Parathyroid adenoma (tissue), 2 donors: Measurements from ENCODE around the gene NBAS.

Experiments
- H2AFZ ChIP-seq: fragments of 300-600 bp; sonication (generic); one replicate; pipeline ENCODE4 v1.7.0; 2017; ENCODE audit warnings: antibody characterized with exemption, mild to moderate bottlenecking
- H3K27ac ChIP-seq: fragments of 300-600 bp; sonication (generic); one replicate; pipeline ENCODE4 v1.7.0; 2017
- H3K27me3 ChIP-seq: fragments of 300-600 bp; sonication (generic); one replicate; pipeline ENCODE4 v1.7.0; 2017; ENCODE audit warnings: low read length; ENCODE audit not compliant: control insufficient read depth, insufficient read depth
- H3K36me3 ChIP-seq: fragments of 300-600 bp; sonication (generic); one replicate; pipeline ENCODE4 v1.7.0; 2017; ENCODE audit warnings: low read length; ENCODE audit not compliant: control insufficient read depth, insufficient read depth
- H3K4me1 ChIP-seq: fragments of 300-600 bp; sonication (generic); one replicate; pipeline ENCODE4 v1.7.0; 2017; ENCODE audit warnings: control low read depth
- H3K4me2 ChIP-seq: fragments of 300-600 bp; sonication (generic); one replicate; pipeline ENCODE4 v1.7.0; 2017; ENCODE audit warnings: low read length
- H3K4me3 ChIP-seq: fragments of 300-600 bp; sonication (generic); one replicate; pipeline ENCODE4 v1.7.0; 2017; ENCODE audit warnings: low read depth, low read length
- H3K79me2 ChIP-seq: fragments of 300-600 bp; sonication (generic); one replicate; pipeline ENCODE4 v1.7.0; 2017; ENCODE audit warnings: control low read depth
- H3K9ac ChIP-seq: fragments of 300-600 bp; sonication (generic); one replicate; pipeline ENCODE4 v1.7.0; 2017; ENCODE audit warnings: mild to moderate bottlenecking
- H3K9me3 ChIP-seq: fragments of 300-600 bp; sonication (generic); one replicate; pipeline ENCODE4 v1.7.0; 2017; ENCODE audit warnings: low read length; ENCODE audit not compliant: control insufficient read depth
- TF ChIP-seq, protein P1 (sequence below): fragments of 300-600 bp; sonication (generic); IDR thresholded peaks from one replicate; pipeline ENCODE4 v1.7.0; 2017; ENCODE audit warnings: antibody characterized with exemption, mild to moderate bottlenecking
- donor health status: primary hyperparathyroidism.

The NBAS gene

GRCh38 chr2:15400240-15400826, 160.8 kb downstream of the NBAS start:
- no peaks in the 10 kb centered on the region for H3K79me2 ChIP-seq
- TF ChIP-seq, protein P1, sequence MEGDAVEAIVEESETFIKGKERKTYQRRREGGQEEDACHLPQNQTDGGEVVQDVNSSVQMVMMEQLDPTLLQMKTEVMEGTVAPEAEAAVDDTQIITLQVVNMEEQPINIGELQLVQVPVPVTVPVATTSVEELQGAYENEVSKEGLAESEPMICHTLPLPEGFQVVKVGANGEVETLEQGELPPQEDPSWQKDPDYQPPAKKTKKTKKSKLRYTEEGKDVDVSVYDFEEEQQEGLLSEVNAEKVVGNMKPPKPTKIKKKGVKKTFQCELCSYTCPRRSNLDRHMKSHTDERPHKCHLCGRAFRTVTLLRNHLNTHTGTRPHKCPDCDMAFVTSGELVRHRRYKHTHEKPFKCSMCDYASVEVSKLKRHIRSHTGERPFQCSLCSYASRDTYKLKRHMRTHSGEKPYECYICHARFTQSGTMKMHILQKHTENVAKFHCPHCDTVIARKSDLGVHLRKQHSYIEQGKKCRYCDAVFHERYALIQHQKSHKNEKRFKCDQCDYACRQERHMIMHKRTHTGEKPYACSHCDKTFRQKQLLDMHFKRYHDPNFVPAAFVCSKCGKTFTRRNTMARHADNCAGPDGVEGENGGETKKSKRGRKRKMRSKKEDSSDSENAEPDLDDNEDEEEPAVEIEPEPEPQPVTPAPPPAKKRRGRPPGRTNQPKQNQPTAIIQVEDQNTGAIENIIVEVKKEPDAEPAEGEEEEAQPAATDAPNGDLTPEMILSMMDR, result no peak
- H3K4me1 ChIP-seq, result no peaks in the 10 kb centered on the region
- H3K27ac ChIP-seq, result no peak overlapping the region
- H3K9me3 ChIP-seq, result no peaks in the 10 kb centered on the region
- H3K4me2 ChIP-seq, result no peak overlapping the region
- no peaks in the 10 kb centered on the region for H3K36me3 ChIP-seq
- H2AFZ ChIP-seq, result no peak overlapping the region
- no peak overlapping the region for H3K9ac ChIP-seq
- H3K27me3 ChIP-seq, result no peaks in the 10 kb centered on the region
- no peak overlapping the region for H3K4me3 ChIP-seq

DNA sequence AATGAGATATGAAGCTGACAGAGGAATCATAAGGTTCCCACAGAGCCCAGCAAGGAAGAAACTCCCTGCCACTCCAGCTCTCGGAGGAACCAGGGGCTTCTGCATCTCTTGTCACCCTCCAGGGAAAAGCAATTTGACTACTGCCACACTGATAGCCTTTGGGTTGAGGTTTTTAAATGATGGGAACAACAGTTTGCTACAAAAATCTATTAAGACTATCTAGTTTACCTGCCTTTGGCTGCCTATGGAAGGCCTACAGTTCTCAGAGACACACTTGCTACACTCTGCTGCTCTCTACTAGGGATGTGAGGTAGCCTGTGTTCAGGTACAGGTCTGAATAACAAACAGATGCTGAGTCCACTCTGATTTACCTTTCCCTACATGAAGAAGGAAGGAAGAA, 161.9 kb downstream of the NBAS start:
- Histone ChIP-seq H3K9me3 (no peaks in the 10 kb centered on the region), H3K79me2 (no peaks in the 10 kb centered on the region), H2AFZ (no peak overlapping the region), H3K9ac (no peak overlapping the region), H3K4me1 (no peaks in the 10 kb centered on the region), H3K27ac (no peak overlapping the region), H3K4me3 (no peak overlapping the region), H3K4me2 (no peak overlapping the region), H3K27me3 (no peaks in the 10 kb centered on the region), H3K36me3 (no peaks in the 10 kb centered on the region)
- TF ChIP-seq, protein P1, result no peak

- H2AFZ ChIP-seq, result no peak overlapping the region
- H3K9ac ChIP-seq, result no peak overlapping the region
- no peaks in the 10 kb centered on the region for H3K79me2 ChIP-seq
- no peak overlapping the region for H3K4me3 ChIP-seq
- H3K36me3 ChIP-seq, result no peaks in the 10 kb centered on the region
- no peaks in the 10 kb centered on the region for H3K27me3 ChIP-seq
- H3K4me2 ChIP-seq, result no peak overlapping the region
- TF ChIP-seq, protein P1, result no peak
- no peaks in the 10 kb centered on the region for H3K4me1 ChIP-seq
- H3K9me3 ChIP-seq, result no peaks in the 10 kb centered on the region
- no peak overlapping the region for H3K27ac ChIP-seq
These were observed 169.4 kb downstream of the NBAS start for GRCh38 chr2:15391751-15392150.

DNA sequence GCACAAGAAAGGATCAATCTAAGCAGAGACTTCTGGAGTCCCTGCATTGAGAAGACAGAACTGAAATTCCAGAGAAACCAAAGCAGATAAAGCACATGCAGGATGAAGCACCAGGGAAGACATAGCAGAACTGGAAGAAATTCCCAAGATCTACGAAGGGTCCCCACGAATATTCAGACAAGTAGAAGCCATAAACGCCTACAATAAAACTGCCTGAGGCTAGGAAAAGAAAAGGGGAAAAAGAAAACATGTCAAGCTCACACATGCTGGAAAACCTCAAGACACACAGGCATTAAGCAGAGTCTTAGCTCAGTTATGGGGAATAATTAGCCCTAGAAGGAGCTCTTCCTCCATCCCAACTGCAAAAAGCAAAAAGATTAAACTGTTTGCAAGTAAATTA, 171.2 kb downstream of the NBAS start:
- Histone ChIP-seq H2AFZ (no peak overlapping the region), H3K9ac (no peak overlapping the region), H3K27me3 (no peaks in the 10 kb centered on the region), H3K79me2 (no peaks in the 10 kb centered on the region), H3K36me3 (no peaks in the 10 kb centered on the region), H3K4me1 (no peaks in the 10 kb centered on the region), H3K4me2 (no peak overlapping the region), H3K27ac (no peak overlapping the region), H3K4me3 (no peak overlapping the region), H3K9me3 (no peaks in the 10 kb centered on the region)
- TF ChIP-seq, protein P1, result no peak

DNA sequence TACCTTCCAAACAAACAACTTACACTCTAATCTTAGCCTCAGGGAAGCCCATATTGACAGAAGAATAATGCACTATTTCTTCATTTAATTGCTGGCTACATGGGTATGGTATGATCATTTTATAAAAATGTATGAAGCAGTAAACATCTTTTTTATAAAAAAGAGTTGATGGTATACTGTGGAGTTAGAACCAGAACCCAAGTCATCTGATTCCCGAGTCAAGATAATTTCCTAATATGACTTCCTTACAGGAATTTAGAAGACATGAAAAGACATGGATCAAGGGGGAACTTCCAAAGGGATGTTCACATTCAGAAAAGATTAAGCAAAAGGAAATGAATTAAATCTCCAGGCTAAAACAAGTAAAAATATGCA, 171.8 kb downstream of the NBAS start:
- Histone ChIP-seq H3K27me3 (no peaks in the 10 kb centered on the region), H3K9me3 (no peaks in the 10 kb centered on the region), H3K4me2 (no peak overlapping the region), H3K9ac (no peak overlapping the region), H3K36me3 (no peaks in the 10 kb centered on the region), H3K27ac (no peak overlapping the region), H3K4me1 (no peaks in the 10 kb centered on the region), H3K4me3 (no peak overlapping the region), H3K79me2 (no peaks in the 10 kb centered on the region), H2AFZ (no peak overlapping the region)
- TF ChIP-seq, protein P1, result no peak
